ENCODE measurements around the gene MLIP.

The MLIP gene

DNA sequence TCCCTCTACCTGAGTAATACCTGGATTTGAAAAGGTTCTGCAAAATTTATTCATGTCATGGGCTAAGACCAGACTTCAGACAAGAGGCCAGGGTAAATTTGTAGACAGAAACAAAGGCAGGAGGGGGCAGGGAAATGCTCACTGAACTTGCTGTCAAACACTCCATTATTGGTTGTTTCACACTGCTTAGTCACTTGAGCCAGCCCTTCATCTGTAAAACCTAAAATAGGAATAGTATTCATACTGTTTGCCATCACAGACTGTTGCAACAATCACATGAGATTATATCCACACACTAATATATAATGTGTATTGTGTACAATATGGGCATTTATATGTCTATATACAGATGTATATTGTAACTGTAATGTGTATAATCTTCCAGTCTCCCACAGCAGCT is 190.5 kb downstream of the MLIP start:
- TF ChIP-seq CTCF (IDR thresholded peaks at IDR 0.05; ENCODE audit: low read depth, low read length): no peak
- H3K4me3 ChIP-seq (ENCODE audit: low read depth, low read length): no peak overlapping the region

DNA sequence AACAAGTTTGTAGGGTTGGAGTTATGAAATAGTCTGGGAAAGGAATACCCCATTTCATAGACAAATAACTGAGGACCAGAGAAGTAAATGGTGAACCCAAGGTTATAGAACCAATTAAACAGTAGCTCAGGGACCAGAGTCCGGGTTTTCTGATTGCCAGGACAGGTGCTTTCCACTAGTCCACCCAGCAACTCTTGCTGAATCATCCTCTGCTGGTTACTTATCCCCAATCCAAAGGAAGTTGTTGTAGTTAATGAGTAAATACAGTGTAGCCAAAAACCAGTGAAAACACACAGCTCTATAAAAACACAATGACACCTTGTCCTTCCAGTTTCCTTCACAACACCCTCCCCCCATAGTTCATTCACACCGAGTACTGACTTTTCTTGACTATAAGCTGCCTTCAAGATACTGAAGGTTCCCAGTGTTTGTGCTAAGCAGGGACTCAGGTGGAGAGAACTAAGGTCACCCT is 196.2 kb downstream of the MLIP start:
- H3K4me3 ChIP-seq (ENCODE audit: low read depth, low read length): no peak overlapping the region
- TF ChIP-seq CTCF (IDR thresholded peaks at IDR 0.05; ENCODE audit: low read depth, low read length): no peak

DNA sequence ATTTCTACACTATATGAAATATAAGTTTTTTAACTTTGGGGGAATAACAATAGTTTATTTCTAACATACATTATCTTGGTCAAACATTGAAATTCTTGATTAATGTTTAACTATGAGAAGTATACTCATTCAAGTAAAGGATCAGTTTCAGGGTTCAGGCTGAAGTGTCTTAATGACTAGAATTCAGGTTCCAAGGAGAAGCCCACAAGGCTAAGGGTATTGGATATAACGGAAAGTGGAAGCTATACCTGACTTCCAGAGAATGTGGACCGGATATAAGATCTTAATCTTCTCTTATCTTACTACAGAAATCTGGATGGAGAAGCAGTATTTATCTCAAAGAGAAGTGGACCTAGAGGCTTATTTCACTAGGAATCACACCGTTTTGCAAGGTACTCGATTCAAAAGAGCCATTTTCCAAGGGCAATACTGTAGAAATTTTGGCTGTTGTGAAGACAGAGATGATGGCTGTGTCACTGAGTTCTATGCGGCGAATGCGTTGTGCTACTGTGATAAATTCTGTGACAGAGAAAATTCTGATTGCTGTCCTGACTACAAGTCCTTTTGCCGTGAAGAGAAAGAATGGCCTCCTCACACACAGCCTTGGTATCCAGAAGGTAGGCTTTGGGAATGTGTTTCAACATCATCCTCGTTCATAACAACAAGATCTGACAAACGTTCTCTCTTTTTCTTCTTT is 197.2 kb downstream of the MLIP start, which contains the start of gene TINAG:
Gene TINAG, plus strand, starts transcription at position 153 of the 697 bp plus-strand sequence. Its CDS starts 110 bp downstream, at position 263.
- no peak for TF ChIP-seq CTCF (IDR thresholded peaks at IDR 0.05; ENCODE audit: low read depth, low read length)
- no peak within 1 kb of the TSS for H3K4me3 ChIP-seq (ENCODE audit: low read depth, low read length)

DNA sequence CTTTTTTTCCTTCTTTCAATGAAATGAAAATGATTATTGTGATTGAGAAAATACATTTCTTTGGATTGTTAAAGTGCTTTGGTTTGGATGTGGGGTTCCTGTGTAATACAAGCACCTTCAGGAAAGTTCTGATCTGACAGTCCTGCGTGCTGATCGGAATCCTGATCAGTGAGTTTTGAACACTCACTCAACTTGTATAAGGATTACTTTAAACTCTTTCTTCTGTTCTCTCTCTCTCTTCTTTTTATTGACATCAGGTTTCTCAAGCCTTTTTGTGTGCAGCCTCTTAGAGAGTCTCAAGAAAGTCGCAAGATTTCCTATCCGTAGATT is 197.7 kb downstream of the MLIP start:
- no peak for TF ChIP-seq CTCF (IDR thresholded peaks at IDR 0.05; ENCODE audit: low read depth, low read length)

DNA sequence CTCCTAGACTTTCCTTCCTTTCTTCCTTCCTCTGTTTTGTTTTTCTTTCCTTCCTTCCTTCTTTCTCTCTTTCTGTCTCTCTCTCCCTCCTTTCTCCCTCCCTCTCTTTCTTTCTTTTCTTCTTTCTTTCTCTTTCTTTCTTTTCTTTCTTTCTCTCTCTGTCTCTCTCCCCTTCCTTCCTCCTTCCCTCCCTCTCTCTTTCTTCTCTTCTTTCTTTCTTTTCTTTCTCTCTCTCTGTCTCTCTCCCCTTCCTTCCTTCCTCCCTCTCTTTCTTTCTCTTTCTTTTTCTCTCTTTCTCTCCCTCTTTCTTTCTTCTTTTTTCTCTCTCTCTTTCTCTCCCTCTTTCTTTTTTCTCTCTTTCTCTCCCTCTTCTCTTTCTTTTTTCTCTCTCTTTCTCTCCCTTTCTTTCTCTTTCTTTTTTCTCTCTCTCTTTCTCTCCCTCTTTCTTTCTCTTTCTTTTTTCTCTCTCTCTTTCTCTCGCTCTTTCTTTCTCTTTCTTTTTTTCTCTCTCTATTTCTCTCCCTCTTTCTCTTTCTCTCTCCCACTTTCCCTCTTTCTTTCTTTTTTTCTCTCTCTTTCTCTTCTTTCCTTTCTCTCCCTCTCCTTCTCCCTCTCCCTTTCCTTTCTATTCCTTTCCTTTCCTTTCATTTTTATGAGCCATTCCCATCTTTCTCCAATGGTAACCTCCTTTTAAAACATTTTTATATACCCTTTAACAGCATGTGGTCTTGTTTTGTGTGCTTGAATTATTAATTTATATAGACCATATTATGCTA is 199.3 kb downstream of the MLIP start:
- no peak for TF ChIP-seq CTCF (IDR thresholded peaks at IDR 0.05; ENCODE audit: low read depth, low read length)

More for the DNA sequence above, 197.7 kb downstream of the MLIP start:
- no peak overlapping the region for H3K4me3 ChIP-seq (ENCODE audit: low read depth, low read length)

GRCh38 chr6:54315656-54316055 is 204.4 kb downstream of the MLIP start:
- no peak overlapping the region for H3K4me3 ChIP-seq (ENCODE audit: low read depth, low read length)
- TF ChIP-seq CTCF (IDR thresholded peaks at IDR 0.05; ENCODE audit: low read depth, low read length): no peak

More for the DNA sequence above, 199.3 kb downstream of the MLIP start:
- H3K4me3 ChIP-seq (ENCODE audit: low read depth, low read length): no peak overlapping the region
